Hypothalamus (tissue), 51 donors: Measurements from ENCODE around the gene ALMS1.
A peak's percentile ranks its signal among the peaks of the same experiment; 100 is the strongest.
"Not testable (repeated sequence)": the region's sequence is repeated elsewhere in the genome, so short reads cannot be mapped to it uniquely, and the experiment has no call there.

Source experiments
- DNase-seq, 51 donors: peaks; one replicate each; lab custom pipeline; 2025; lab: John Stamatoyannopoulos, UW

Gene ALMS1

GRCh38 chr2:73385504-73386341 is at the start of gene ALMS1:
Gene ALMS1 (plus strand): TSS chr2:73385836. CDS start chr2:73385869, 33 bp downstream.
- peak; percentile 26 to 96 (median 85) for DNase-seq

- no peak for DNase-seq
These were observed 47.8 kb upstream of the ALMS1 start for GRCh38 chr2:73337828-73338227.

GRCh38 chr2:73339201-73339600 is 46.4 kb upstream of the ALMS1 start:
- no peak for DNase-seq

DNA sequence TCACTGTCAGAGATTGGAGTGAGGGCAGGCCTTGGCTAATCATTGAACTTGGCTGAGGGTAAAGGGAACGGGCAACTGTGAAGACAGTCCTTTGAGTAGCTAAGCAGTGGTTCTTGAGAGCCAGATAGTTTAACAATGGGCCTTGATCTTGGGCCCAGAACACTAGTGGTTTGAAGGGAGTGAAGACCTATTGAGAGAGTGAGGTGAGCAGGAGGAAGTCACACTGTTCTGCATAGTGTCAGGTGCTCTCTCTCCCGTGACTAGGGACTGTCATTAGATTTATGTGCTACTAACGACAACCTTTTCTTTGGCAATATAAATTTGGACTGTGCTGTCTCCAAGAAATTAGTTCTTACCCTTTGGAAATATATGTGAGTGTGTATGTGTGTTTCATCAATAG is 44.6 kb upstream of the ALMS1 start:
- DNase-seq: no peak

DNA sequence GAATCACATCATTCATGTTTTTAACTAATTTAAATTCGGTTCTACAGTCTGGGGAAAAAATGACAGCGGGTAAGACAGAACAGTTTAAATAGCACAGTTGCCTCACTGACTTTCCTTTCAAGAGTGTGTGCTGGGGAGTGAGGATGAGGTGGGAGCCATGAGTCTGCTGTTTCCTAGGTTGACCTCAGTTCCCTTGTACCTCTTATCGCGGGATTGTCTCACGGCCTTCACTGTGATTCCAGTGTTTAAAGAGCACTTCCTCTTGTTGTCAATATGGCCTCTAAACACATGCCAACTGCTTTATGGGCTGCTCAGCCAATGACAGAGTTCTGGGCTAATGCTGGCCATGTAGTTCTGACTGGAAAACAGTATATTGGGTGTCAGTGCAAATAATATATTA is 41.6 kb upstream of the ALMS1 start:
- no peak for DNase-seq

GRCh38 chr2:73344747-73345146 is 40.9 kb upstream of the ALMS1 start:
- DNase-seq: not testable (repeated sequence)

- DNase-seq: no peak
These were observed 35.5 kb upstream of the ALMS1 start for GRCh38 chr2:73350035-73350691.

- no peak for DNase-seq
These were observed 29.5 kb upstream of the ALMS1 start for GRCh38 chr2:73356097-73356496.

- DNase-seq: peak in 1 of 51 donors; percentile 3
These were observed 25.5 kb upstream of the ALMS1 start for GRCh38 chr2:73359915-73360697.

- DNase-seq: no peak
These were observed 19.6 kb upstream of the ALMS1 start for GRCh38 chr2:73366060-73366459.

DNA sequence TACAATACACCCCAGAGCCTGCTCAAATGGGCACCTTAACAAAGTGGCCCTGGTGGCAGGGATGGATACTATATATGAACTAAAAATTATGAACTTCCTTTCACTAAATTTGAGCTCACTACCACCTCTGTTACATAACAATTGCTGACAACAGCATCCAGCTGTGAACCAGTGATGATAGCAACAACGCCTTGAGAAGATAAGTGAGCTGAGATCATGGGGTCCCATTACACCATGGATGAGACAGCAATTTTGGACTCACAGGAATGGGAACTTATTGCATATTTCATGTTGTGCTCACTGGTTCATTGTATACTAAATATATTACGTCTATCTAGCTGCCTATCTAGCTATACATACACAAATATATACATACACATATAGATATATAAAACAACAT is 16.9 kb upstream of the ALMS1 start:
- no peak for DNase-seq

DNA sequence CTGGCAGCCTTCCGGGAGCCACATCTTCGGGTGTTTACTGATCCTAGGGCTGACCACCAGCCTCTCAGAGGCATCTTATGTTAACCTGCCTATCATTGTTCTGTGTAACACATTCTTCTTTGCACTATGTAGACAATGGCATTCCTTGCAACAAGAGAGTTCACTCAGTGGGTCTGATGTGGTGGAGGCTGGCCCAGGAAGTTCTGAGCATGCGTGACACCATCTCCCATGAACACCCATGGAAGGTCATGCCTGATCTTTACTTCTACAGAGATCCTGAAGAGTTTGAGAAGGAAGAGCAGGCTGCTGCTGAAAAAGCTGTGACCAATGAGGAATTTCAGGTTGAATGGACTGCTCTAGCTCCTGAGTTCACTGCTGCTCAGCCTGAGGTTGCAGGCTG is 15.3 kb upstream of the ALMS1 start:
- DNase-seq: no peak

GRCh38 chr2:73373344-73373743 is 12.3 kb upstream of the ALMS1 start:
- no peak for DNase-seq

GRCh38 chr2:73374269-73374668 is 11.4 kb upstream of the ALMS1 start:
- DNase-seq: no peak

GRCh38 chr2:73376681-73377080 is 9.0 kb upstream of the ALMS1 start:
- DNase-seq: no peak

DNA sequence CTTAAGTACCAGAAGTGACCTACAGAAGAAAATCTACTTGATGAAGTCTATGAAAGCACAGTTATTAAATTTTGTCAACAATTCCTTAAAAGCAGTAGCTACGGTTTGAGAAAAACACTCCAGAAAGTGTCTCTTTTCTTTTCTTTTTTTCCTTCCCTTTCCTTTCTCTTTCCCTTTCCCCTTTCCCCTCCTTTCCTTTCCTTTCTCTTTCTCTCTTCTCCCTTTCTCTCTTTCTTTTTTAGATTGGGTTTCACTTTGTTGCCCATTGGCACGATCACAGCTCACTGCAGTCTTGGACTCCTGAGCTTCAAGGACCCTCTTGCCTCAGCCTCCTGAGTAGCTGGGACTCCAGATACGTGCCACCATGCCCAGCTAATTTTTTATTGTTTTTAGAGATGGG is 2.6 kb upstream of the ALMS1 start:
- no peak for DNase-seq

GRCh38 chr2:73385123-73385503 is 523 bp upstream of the ALMS1 start:
- no peak for DNase-seq

GRCh38 chr2:73386342-73386868 is 769 bp downstream of the ALMS1 start:
- peak in 3 of 51 donors; percentile 5 to 45 (median 33) for DNase-seq

GRCh38 chr2:73386894-73387636 is 1.4 kb downstream of the ALMS1 start:
- DNase-seq: no peak

- DNase-seq: no peak
These were observed 16.9 kb downstream of the ALMS1 start for GRCh38 chr2:73402386-73403103.
